ENCODE data around the gene CPVL. TPM values are rescaled to one million over a fixed set of nuclear protein-coding genes. Genes with fewer than 3 reads are reported as not detected.

Gene CPVL
- polyA plus RNA-seq, 3 donors = 2.6 to 13.4 (median 11.5) TPM

DNA sequence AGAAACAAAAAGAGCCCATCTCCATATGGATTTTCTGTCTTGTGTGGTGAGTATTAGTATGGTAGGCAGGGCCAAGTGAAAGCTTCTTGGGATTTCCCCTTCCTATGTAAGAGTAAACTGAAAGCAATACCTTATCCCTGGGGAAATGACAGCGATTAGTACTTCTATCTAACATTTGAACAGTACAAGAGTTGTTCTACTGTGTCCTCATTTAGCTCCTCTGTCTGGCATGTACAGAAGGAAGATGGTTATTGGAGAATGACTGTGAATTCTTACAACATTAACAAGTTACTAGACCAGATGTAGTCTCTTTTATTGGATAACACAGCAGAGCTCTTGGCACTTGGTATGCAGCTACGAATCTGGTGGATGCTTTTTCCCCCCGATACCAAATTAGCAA, 170.3 kb downstream of the CPVL start:
- 56 to 80% (median 65%) methylated on average over 3 of the region's 3 CpGs for WGBS, 3 donors
- no peak overlapping the region for H3K27ac ChIP-seq (ENCODE audit: low read depth, low read length)

DNA sequence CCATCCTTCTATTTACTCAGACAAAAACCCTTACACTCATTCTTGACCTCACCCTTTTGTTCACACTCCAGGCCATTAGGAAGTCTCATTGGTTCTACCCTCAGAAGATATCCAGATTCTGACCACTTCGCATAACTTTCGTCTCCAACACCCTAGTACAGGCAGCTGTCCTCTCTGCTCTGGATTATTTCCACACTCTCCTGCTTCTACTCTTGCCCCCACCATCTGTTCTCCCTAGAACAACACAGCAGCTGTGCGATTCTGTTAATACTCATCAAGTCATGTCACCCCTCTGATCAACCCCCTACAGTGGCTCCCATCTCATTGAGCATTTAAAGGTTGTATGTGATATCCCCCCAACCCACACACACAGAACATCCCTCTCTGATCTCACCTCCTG, 172.7 kb downstream of the CPVL start:
- 96 to 98% (median 97%) methylated on average over 3 of the region's 3 CpGs for WGBS, 3 donors
- H3K27ac ChIP-seq (ENCODE audit: low read depth, low read length) = no peak overlapping the region

DNA sequence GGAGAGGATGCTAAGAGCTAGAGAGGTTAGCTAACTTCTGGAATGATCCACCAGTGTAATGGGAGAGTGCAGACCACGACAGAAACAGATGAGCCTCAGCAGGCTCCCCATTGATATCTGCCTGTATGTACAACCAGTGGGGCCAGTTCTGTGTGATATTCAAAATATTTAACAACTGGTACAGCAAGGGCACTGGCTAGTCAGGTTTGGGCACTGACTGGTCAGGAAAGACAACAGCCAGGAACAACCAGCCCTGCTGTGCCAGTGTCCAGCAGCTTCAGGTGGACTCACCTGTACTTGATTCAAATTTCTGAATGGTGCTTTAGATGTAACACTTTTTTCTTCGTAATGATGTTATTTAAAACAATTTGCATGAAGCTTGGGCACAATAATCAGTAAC, 182.3 kb downstream of the CPVL start:
- no peak overlapping the region for H3K27ac ChIP-seq (ENCODE audit: low read depth, low read length)
- WGBS, 3 donors = 81 to 90% (median 85%) methylated on average over 2 of the region's 2 CpGs

DNA sequence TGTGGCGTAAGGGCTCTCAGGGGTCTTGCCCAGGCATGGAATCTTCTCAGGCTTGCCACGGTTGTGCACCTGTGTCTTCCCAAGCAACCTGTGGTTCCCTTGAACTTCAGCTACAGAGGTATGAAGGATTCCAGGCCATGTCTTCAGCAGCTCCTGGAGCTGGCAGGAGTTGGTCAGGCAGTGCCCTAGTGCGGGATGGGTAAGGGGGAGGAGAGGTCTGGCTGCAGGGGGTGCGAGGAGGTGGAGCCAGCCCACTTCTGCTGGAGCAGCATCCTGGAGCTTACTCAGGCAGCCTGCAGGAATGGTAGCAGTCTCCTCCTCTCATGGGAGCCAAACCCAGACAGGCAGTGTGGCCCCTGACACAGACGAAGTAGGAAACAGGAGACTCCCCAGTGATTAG, 184.4 kb downstream of the CPVL start:
- WGBS, 3 donors = 81 to 89% (median 86%) methylated on average over 5 of the region's 5 CpGs
- H3K27ac ChIP-seq (ENCODE audit: low read depth, low read length) = no peak overlapping the region

DNA sequence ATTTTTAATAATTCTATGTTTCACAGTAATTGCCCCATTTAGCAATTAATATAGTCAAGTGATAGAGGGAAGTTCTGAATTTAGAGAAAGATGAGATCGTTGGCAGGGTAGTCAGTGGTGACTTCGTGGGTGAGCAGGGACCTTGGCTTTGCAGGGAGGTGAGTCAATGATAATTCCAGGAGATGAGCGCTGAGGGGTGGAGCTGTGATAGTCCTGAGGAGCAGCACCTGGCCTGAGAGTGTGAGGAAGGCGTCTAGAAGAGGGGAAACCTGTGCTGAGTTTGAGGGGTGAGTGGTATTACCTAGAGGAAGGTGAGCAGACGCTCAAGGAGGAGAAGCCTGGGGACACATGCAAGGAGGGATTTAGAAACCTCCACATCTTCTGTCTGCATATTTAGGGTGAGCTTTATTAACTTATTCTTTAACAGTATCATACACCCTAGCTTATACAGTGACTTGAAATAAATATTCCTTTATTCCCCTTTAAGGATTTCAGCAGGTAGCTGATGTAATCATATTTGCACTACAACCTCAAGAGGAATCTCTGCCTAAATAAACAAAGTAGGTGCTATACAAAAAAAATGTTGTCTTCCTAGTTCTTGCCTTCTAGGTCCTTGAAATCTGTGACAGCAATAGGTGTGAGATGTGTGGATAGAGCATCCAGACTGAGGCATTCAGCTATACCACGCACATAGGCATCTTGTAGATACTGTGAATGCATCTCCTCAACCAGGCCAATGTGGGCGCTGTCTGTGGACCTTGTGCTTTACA, 186.1 kb downstream of the CPVL start:
- WGBS, 3 donors = 88 to 91% (median 90%) methylated on average over 7 of the region's 7 CpGs
- H3K27ac ChIP-seq (ENCODE audit: low read depth, low read length) = no peak overlapping the region

DNA sequence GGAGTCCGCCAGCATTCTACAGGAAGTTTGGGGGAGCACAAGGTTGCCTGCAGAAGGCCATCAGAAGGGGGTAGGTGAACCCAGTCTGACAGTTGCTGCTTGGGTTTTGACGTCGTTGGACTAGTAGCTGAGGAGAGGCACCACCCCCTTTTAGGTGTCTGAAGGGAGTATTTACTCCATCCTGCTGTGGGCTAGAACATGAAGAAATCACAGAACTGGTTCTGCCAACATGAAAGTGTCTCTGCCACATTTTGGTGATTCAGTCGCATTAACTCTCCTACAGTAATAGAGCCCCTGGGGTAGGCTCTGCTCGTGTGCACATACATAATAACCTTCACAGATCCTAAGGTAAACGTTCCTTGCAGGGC, 187.4 kb downstream of the CPVL start:
- WGBS, 3 donors = 52 to 80% (median 69%) methylated on average over 6 of the region's 6 CpGs
- H3K27ac ChIP-seq (ENCODE audit: low read depth, low read length) = no peak overlapping the region

DNA sequence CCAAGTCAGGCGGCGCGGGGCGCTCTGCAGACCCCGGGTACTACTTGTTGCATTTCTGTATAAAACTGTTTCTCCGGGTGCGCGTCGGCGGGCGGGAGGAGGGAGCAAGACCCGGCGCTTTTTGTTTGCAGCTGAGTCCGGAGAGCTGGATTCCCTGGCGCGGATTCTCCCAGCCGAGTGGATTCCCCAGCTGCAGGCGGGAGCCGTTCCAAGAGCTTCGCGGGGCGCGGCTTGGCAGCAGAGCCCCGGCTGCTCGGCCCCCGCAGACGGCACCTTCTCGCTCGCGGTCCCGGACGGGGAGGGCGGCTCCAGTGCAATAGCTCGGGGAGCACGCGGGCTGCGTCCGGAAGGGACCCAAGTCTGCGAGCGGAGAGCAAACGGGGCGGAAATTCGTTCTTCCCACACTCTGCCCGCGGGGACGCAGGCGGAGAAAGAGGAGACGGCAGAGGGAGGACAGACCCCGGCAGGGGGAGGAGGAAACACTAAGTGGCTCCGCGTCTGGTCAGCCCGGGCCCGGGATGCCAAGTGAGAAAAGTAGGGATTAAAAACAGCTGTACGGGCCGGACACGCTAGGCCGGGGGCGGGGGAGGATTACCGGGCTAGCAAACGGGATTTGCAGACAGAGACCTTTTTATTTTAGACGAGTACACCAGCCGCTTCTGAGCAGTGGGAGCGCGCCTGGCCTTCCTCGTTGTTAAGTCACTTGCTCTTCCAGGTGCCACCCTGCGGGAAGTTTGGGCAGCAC, 187.9 kb downstream of the CPVL start, which contains the start of gene TRIL:
Gene TRIL (minus strand): TSS at position 96 of the 745 bp plus-strand sequence. CDS start 284 bp downstream, outside the sequence.
- no peak within 1 kb of the TSS for H3K27ac ChIP-seq (ENCODE audit: low read depth, low read length)
- 6 to 12% (median 7%) methylated on average over 66 of the region's 66 CpGs for WGBS, 3 donors

DNA sequence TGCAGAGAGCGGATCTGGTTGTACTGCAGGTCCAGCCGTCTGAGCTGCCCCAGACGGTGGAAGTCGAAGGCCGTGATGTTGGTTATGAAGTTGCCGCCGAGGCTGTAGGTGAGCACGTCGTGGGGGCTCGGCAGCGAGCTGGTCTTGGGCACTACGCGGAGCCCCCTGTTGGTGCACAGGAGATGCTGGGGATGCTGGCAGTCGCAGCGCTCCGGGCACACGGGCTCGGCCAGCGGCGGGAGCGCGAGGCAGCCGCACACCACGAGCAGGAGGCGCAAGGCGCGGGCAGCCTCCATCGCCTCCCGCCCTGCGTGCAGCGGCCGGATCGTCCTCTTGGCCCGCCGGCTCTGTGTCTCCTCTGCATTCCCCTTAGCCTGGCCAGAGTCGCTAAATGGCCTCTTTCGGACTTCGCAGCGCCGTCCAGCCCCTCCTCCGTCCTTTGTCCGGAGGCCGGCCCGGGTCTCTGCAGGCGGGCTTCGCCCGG, 188.5 kb downstream of the CPVL start:
- WGBS, 3 donors = 3 to 4% (median 3%) methylated on average over 41 to 47 of the region's 47 CpGs
- H3K27ac ChIP-seq (ENCODE audit: low read depth, low read length) = no peak overlapping the region

DNA sequence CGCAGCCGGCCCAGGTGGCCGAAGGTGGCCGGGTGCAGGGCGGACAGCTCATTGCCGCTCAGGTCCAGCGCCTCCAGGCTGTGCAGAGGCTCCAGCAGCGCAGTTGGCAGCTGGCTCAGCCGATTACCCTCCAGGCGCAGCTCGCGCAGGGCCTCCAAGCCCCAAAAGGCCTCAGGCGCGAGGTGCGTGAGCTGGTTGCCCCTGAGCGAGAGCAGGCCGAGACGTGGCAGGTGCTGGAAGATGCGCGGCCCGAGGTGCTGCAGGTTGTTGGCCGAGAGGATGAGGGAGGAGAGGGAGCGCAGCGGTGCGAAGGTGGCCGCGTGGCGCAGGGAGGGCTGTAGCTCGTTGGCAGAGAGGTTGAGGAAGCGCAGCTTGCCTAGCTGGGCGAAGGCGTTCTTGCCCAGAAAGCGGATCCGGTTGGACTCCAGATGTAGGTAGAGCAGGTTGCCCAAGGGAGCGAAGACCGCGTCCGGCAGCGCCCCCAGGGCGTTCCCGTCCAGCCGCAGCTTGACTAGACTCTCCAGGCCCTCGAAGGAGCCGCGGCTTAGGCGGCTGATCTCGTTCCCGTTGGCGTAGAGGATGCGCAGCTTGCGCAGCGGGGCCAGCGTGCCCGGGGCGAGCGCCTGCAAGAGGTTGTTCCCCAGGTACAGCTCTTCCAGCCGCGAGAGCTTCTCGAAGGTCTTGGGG, 189.1 kb downstream of the CPVL start:
- 3 to 4% (median 3%) methylated on average over 51 to 59 of the region's 59 CpGs for WGBS, 3 donors
- no peak overlapping the region for H3K27ac ChIP-seq (ENCODE audit: low read depth, low read length)

DNA sequence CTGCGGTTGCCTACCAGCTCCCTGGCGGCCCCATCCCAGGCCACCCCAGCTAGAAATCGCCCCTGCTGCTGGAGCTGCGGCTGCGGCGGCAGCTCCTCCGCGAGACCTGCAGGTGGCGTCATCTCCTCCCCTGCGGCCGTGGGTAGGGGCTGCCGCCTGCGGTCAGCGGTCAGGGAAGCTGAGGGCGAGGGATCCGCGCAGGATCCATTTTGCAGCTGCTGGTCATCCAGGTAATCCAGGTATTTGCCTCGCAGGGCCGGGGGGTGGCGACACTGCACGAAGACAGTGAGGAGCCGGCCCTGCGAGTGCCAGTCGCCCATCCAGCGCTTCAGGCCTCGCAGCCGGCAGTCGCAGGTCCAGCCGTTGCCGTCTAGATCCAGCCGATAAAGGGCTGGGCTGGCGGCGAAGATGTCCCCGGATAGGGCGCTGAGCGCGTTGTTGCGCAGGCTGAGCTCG, 189.7 kb downstream of the CPVL start:
- WGBS, 3 donors = 1 to 2% (median 1%) methylated on average over 37 to 39 of the region's 39 CpGs
- no peak overlapping the region for H3K27ac ChIP-seq (ENCODE audit: low read depth, low read length)

DNA sequence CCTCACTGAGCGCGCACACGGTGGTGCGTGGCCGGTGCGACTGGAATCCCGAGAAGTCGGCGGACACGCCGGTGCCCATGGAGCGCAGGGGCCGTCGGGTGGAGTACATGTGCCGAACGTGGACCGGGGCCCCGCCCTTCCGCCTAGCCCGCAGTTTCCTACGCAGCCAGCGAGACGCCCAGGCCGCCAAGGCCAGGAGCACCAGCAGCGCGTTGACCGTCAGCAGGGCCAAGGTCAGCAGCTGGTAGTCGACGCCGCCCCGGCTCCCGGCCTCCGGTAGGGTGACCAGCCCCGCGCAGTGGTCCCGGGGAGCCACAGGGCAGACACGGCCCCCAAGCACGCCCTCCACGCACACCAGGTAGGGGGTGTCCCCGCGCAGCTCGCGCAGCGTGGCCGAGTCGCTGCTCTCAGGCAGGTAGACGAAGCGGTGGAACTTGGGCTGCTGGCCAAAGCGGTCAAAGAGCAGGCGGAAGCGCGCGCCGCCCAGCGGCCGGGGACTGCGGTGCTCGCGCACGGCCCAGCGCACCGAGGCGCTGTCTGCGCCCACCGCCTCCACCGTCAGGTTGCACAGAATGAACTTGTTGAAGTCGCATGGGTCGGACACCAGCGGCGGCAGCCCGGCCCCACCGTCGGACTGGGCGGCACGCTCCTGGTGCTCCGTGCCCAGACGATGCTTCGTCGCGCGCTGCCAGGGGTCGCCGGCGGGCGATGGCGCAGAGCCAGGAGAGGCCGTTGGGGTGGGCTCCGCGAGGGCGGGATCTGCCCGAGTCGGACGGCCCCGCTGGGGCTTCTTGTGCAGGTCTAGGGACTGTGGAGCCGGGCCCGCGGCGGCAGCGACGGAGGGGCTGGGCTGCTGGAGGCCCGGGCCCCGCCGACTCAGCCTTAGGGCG, 190.4 kb downstream of the CPVL start:
- WGBS, 3 donors = 2 to 4% (median 3%) methylated on average over 95 to 104 of the region's 104 CpGs
- H3K27ac ChIP-seq (ENCODE audit: low read depth, low read length) = no peak overlapping the region

DNA sequence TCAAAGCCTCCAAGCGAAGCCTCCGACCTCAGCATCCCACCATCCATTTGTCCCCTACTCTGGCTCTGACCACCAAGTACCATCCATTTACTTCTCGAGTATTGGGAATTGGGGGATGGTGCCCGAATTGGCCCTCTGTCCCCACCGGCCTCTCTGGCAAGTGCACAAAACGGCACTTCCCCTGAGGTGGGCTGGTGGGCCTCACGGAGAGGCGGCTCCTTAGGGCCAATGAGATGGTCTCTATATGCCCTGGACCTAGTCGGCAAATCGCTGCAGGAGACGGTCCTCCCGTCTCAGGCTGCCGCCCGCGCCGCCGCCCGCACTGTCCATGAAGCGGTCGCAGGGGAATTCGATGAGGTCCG, 191.0 kb downstream of the CPVL start:
- no peak overlapping the region for H3K27ac ChIP-seq (ENCODE audit: low read depth, low read length)
- 39 to 42% (median 39%) methylated on average over 22 of the region's 22 CpGs for WGBS, 3 donors

DNA sequence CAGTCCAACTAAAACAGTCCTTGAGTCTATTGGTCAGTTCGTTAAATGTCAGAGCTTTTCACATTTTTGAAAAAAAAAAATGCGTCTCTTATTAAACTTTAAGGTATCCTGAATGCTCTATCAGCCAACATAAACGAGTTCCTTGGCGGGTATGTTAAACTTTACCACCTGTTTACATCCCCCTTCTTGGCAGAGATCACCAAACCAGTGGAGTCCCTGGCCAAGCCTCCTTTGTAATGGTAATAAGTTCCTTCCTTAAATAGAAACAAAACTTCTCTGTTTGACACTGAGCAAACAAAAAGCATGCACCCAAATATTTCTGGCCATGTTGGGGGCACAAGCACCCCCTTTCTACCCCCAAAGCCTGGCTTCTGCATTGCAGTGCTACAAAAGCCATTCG, 191.4 kb downstream of the CPVL start:
- 65 to 70% (median 69%) methylated on average over 5 of the region's 5 CpGs for WGBS, 3 donors
- no peak overlapping the region for H3K27ac ChIP-seq (ENCODE audit: low read depth, low read length)

DNA sequence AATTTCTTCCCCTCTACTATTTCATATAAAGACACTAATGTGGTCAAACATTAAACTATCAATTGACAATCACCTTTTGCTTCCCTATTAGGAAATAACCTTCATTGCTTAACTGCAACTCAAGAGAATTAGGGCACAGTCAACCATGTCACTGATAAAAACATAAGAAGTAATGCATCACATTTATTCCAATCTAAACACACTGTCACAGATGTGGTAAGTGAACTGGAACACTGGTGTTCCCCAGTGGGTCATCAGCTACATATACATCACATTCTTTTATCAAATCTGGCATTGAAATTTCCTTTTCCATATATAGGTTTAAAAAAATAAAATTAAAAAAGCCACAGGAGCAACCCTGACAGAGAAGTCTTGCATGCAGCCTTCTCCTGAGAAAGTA, 191.9 kb downstream of the CPVL start:
- H3K27ac ChIP-seq (ENCODE audit: low read depth, low read length) = no peak overlapping the region

DNA sequence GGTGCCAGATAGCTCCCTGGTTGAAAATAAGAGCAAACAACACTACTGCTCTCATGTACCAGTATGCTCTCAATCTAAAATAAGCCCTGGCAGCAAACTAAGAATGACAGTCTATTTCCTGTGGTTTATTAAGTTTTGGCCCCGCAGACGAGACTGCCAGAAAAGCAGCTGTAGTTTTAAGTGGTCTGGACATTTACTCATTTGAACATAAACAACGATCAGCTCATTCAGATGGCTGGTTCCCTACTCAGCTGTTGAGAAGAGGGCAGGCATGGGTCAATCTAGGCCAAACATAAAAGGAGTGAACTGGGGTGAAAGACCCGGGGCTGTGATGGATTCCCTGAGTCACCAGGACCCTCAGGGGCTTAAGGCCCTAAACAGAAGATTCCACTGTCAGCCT, 192.7 kb downstream of the CPVL start:
- no peak overlapping the region for H3K27ac ChIP-seq (ENCODE audit: low read depth, low read length)
- 18 to 68% (median 29%) methylated on average over 4 of the region's 4 CpGs for WGBS, 3 donors
